Measurements from ENCODE around the gene SAFB.

SAFB gene

DNA sequence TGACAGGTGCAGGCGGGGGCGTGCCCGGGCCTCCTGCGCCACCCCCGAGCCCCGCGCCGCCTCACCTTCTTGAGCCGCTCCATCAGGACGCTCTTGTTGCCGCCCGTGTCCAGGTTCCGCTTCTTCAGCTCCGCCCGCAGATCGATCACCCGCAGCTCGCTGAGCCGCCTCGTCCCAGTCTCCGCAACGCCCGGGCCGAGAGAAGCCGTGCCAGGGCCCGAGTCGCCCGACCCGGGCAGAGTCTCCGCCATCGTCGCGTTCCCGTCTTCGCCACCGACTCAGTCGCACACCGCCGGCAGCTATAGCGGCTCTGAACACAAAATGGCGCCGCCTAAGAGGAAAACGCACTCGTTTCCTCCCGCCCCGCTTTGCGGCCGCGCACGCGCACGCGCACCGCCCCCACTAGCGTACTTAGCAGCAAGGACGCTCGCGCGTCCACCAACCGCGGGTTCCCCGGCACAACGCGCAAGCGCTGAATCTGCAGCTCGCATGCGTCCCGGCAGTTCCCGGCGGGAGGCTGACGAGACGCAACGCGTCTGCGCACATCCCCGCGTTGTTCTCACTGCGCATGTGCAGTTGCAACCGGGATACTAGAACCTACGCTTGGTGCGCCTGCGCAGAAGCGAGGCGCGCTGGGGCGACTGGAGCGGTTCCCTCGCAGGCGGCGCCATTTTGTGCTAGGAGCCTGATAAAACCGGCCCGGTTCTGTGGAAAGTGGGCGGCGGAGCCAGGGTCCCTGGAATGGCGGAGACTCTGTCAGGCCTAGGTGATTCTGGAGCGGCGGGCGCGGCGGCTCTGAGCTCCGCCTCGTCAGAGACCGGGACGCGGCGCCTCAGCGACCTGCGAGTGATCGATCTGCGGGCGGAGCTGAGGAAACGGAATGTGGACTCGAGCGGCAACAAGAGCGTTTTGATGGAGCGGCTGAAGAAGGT, at the start of gene SAFB, which contains the start of gene SAFB2:
Gene SAFB, plus strand, starts transcription at position 619 of the 932 bp plus-strand sequence. Its CDS starts 123 bp downstream, at position 742.
Gene SAFB2, minus strand, starts transcription at position 312 of the 932 bp plus-strand sequence. Its CDS starts 61 bp downstream, at position 251.
- DNase-seq: peak; percentile 100

DNA sequence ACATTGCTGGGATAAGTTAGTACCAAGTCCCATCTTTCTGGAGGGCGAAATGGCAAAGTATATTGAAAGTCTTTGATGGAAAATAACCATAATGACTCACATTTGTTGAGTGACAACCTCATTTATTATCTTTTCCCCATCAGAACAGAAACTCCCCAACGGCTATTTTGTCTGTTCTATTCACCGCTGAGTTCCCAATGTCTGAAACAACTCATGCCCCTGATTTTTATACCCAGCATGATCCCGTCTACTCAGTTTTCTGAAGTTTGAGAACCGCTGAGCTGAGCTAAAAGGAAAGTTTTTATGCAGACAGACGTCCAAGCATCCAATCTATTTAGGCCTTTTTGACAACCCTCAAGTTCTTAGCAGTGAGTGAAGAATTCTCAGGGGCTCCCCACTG, 47.3 kb upstream of the SAFB start:
- no peak for DNase-seq

DNA sequence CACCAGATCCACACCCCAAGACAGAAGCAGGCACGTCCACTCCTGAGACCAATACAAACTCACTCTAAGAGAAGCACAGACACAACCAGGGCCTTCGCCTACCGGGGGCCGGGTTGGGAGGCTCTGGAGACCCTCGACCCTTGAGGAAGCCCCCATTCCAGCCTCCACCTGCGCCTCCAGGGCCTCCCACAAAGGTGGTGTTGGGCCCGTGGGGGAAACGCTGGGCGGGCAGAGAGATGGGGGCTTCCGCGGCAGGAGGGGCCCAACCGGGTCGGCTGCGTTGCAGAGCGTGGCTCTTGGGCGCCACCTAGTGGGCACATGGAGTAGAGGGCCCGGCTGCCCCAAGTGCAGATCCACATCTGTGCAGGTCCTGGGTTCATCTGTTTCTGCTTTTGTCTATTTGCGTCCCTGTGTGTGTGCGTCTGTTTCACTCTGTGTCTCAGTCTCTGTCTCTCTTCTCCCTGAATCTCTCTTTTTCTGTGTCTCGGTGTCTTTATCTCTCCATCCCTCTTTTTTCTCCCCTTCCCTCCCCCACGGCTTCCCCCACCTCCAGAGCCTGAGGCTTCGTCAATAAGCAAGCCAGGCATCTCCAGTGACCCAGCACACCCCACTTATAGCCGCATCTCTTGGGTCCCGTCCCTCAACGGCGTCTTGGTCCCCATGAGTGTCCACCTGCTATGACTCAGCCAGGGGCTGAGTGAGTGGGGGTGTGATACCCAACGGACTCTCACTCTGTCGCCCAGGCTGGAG, 44.6 kb upstream of the SAFB start:
- peak; percentile 55 to 57 for DNase-seq

DNA sequence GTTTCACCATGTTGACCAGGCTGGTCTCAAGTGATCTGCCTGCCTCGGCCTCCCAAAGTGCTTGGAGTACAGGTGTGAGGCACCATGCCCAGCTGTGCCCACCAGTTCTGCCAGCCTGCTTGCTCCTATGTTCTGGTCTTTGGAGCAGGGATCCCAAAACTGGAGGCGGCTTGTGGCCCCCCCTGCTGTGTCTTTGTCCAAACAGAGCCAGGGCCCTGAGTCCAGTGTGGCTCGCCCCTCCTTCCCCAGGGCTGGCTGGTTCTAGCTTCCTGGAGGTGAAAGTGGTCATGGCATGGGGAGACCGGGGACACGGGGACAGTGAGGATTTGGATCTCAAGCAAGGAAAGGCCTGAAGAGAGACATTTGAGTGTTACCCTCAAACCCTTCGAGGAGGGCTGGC, 43.6 kb upstream of the SAFB start:
- DNase-seq: no peak

DNA sequence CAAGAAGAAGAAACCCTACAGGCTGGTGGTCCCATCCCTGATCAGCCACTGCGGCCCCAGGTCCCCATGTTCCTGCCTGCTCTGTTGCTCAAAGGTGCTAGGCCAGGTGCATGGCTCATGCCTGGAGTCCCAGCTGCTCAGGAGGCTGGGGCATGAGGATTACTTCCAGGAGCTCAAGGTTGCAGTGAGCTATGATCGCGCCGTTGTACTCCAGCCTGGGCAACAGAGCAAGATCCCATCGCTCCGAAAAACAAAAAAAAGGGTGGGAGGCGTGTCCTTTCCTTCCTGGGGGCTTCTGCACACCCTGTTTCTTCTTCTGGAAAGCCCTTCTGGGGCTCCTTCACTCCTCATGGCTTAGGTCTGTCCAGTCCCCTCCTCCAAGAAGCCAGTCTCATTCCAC, 43.2 kb upstream of the SAFB start:
- DNase-seq: no peak

DNA sequence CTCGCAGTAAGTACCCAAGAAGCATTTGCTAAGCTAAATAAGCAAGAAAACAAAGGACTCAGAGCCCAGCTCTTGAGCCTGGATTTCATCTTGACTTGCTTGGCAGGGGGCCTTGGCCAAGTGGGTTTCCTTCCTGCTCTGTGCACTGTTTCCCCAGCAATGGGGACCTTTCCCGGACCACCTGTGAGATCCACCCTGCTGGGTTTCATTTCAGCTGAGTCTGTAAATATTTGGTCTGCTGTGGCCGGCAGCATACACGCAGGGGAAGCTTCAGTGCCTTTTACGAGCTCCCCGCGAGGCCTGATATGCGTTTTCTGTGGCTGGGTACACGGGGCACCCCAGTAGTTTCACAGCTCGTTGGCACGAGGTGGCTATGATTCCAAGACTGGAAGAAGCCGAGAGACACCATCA, 42.7 kb upstream of the SAFB start:
- DNase-seq: no peak

- peak in 1 of 2 donors; percentile 40 for DNase-seq
Measured at GRCh38 chr19:5585461-5586299, 37.2 kb upstream of the SAFB start.

DNA sequence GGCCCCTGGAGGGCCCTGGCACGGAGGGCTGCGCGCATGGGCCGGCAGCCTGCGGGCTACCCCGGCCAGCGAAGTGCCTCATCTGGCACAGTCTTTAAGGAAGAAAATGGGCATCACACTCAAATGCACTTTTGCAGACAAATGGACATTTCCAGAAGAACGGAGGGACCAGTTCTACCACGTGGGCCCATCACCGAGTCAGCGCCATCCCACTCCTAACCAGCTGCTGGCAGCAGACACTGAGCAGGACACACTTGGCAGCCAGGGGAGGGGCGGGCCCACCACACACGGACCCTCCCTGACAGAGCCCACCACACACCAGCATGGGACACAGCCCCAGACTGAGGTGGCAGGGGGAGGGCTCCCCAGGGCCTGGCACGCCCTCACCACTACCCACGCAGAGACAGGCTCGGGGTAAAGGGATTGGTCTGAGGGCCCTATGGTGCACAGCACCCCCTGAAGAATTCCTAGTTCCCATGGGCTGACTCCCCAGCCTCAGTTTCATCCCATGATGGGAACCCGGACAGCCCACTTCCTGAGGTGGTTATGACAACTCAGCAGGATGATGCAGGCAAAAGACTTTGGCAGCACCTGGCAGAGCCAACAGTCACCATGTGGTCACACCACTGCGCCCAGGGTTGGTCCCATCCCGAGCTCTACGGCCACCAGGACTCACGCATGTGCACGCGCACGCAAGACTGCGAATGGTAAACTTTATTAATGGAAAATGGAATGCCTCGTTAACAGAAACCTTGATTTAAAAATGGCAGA, 36.4 kb upstream of the SAFB start:
- no peak for DNase-seq

DNA sequence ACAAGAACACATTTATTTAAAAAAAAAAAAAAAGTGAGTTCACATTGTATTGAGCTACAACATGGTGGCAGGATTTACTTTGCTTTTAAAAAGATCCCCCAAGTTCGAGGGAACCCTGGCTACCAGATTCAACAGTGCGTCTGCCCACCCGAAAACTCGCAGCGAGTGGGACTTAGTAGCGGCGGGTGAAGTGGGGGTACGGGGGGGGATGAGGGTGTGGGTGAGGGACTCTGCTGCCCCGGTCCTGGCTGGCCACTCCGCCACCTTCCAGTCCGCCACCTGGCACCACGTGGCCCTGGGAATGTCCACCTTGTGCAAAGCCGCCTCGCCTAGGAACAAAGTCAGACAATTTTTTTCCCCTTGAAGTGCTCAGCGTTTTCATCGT, 35.8 kb upstream of the SAFB start:
- no peak for DNase-seq

- no peak for DNase-seq
Measured at GRCh38 chr19:5587661-5588060, 35.2 kb upstream of the SAFB start.

- no peak for DNase-seq
Measured at GRCh38 chr19:5588441-5588840, 34.4 kb upstream of the SAFB start.

DNA sequence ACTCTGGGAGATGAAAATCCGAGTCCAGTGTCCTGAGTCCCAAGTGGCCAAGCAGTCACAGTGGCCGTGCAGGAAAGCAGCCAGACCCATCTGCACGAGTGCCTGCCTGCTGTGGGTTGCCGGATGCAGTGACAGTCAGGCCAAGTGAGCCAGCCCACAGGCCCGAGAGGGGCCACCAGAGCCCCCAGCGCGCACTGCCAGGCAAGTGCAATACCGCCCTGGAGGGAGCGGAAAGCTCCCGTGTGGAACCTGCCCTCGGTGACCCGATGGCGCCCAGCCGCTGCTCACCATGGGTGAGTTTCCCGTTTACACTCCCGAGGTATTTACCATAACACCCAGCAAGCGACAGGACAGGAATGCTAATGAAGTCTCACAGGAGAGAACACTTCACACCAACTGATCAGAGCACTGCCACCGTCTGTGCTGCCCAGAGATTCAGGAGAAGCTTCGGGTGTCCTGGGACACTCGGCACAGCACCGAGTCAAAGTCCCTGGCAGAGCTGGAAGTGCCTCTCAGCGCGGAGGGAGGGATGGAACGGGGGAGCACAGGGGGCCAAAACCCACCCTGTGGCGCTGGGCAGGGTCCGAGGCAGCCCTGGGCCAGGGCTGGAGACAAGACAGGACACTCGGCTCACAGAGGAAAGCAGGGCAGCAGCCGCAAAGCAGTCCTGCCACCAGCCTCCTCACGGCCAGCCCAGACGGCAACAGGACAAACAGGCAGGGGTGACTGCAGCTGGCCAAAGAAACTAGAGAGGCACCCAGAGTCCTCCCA, 33.8 kb upstream of the SAFB start:
- DNase-seq: no peak

GRCh38 chr19:5590151-5590864, 32.6 kb upstream of the SAFB start:
- no peak for DNase-seq

- no peak for DNase-seq
Measured at GRCh38 chr19:5590865-5591154, 32.1 kb upstream of the SAFB start.

DNA sequence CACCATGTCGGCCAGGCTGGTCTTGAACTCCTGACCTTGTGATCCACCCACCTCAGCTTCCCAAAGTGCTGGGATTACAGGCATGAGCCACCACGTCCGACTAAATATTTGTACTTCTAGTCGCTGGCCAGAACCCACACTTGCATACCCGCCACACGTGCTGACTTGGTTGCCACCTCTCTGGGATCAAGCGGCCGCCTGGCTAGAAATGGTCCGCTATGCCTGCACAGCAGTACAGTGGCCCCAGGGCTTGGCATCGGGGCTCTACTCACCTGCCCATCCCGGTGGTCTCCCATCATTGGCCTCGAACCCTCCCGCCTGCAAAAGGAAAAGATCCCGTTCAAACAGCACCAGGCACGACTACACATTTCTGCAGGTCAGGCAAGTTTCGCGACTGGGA, 31.4 kb upstream of the SAFB start:
- no peak for DNase-seq

GRCh38 chr19:5592531-5593342, 30.1 kb upstream of the SAFB start:
- DNase-seq: no peak

DNA sequence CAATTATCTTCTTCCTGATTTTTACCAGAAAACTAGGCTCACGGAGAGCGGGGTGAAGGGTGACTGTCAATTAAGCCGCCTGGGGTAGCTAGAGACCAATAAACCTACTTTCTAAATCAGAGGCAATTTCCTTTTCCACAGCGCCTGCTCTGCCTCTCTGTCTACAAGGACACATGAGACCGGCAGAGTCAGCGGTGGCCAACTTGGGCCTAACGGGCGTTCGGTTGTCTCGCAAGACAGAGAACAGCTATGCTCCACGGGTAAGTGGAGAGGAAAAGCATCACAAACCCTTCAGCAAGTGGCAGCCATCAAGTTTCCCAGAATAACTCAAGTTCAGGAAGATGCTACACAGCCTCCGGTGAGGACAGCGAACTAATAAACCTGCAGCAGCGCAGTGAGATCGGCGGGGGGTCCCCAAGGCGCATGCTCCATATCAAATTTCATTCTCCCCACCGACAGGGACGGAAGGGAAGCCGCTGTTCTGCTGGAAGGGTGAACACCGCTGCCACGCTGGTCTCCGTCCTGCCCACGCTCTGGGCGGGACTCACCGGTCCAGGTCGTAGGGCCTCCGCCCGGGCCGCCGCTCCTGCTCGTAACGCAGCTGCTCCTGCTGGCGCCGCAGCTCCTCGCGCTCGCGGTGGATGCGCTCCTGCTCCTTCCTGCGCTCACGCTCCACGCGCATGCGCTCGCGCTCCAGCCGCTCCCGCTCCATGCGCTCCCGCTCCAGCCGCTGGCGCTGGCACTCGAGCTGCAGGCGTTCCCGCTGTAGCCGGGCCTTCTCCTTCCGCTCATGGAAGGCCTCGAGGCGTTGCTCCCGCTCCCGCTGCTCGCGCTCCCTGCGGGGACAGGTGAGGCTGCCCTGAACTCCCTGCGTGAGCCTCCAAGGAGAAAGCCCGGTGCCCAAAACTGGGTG, 29.3 kb upstream of the SAFB start:
- no peak for DNase-seq

GRCh38 chr19:5594521-5594950, 28.3 kb upstream of the SAFB start:
- DNase-seq: no peak

GRCh38 chr19:5595129-5595528, 27.8 kb upstream of the SAFB start:
- DNase-seq: no peak

Measured in CD4-positive, alpha-beta T cell treated with Interleukin-4 for 1 hour (primary cell).